ENCODE data around the gene REG1A. TPM values are rescaled to one million over a fixed set of nuclear protein-coding genes. Genes with fewer than 3 reads are reported as not detected.

The REG1A gene
- total and polyA plus RNA-seq, 12 donors, result 1.3 to 2.3 (median 1.7) TPM; not detected in 4

DNA sequence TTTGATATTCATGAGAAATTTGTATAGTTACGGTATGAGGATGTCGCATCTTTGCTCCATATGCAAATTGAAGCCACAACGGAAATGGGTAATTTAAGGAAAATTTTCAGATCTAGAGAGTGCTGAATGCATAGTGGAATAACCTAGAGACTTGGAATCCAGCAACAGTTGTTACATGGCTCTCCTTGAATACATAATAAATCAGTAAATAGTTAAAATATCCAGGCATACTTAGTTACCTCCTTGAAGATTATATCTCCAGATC lies 5.4 kb downstream of the REG1A start:
- H3K9me3 ChIP-seq, result no peaks in the 10 kb centered on the region
- ATAC-seq (no peak), DNase-seq (no peak)
- no peaks in the 10 kb centered on the region for H3K27me3 ChIP-seq
- 91 to 92% methylated on average over 3 of the region's 3 CpGs for WGBS, 2 donors
- no peak overlapping the region for H3K4me3 ChIP-seq
- no peaks in the 10 kb centered on the region for H3K4me1 ChIP-seq
- intact Hi-C loops (cut with DNase I), result no loop called here
- no peaks in the 10 kb centered on the region for H3K36me3 ChIP-seq
- TF ChIP-seq, protein P1, sequence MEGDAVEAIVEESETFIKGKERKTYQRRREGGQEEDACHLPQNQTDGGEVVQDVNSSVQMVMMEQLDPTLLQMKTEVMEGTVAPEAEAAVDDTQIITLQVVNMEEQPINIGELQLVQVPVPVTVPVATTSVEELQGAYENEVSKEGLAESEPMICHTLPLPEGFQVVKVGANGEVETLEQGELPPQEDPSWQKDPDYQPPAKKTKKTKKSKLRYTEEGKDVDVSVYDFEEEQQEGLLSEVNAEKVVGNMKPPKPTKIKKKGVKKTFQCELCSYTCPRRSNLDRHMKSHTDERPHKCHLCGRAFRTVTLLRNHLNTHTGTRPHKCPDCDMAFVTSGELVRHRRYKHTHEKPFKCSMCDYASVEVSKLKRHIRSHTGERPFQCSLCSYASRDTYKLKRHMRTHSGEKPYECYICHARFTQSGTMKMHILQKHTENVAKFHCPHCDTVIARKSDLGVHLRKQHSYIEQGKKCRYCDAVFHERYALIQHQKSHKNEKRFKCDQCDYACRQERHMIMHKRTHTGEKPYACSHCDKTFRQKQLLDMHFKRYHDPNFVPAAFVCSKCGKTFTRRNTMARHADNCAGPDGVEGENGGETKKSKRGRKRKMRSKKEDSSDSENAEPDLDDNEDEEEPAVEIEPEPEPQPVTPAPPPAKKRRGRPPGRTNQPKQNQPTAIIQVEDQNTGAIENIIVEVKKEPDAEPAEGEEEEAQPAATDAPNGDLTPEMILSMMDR (IDR thresholded peaks at IDR 0.05), result no peak
- no peak overlapping the region for H3K27ac ChIP-seq

DNA sequence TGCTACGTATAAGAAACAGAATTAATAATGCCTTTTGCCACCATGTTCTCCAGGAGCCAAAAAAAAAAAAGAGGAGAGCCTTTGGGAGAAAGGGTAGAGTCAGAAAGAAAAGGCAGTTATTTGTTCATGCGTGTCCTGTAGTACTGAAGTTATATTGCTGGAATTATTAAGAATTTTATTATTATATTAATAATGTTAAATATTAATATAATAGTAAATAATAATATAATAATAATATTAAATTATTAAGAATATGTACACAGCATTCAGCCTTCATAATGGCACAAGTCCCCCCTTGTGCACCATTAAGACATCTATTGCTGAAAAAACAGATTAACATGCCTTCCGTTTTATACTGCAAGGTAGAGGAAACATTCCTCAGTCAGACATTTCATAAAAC lies 8.1 kb downstream of the REG1A start:
- Histone ChIP-seq H3K4me1 (no peaks in the 10 kb centered on the region), H3K27ac (no peak overlapping the region), H3K9me3 (no peaks in the 10 kb centered on the region), H3K36me3 (no peaks in the 10 kb centered on the region), H3K4me3 (no peak overlapping the region), H3K27me3 (no peaks in the 10 kb centered on the region)
- DNase-seq (no peak), ATAC-seq (no peak)
- intact Hi-C loops (cut with DNase I), result no loop called here
- 88% methylated on average over 3 of the region's 3 CpGs for WGBS, 2 donors
- TF ChIP-seq, protein P1 (IDR thresholded peaks at IDR 0.05), result no peak

DNA sequence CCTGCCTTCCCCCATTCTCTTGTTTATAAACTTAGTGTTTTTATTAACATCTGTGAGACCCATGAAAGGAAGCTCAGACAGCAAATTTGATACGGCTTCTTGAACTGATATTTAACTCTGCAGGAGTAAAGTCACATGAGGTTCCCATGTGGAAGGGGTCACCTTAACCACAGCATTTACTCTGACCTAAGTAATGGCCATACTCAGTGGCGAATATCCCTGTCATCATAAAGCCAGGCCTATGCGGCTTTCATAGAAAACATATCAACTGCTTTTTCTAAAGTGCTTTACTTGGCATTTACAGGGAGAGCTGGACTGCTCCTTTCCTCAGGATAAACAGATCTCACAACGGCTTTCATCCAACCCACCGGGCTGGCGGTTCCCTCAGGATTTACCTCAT lies 9.0 kb downstream of the REG1A start:
- Histone ChIP-seq H3K27ac (no peak overlapping the region), H3K4me1 (no peaks in the 10 kb centered on the region), H3K36me3 (no peaks in the 10 kb centered on the region), H3K27me3 (no peaks in the 10 kb centered on the region), H3K9me3 (no peaks in the 10 kb centered on the region), H3K4me3 (no peak overlapping the region)
- DNase-seq (no peak), ATAC-seq (no peak)
- TF ChIP-seq, protein P1 (IDR thresholded peaks at IDR 0.05), result no peak
- 74 to 82% methylated on average over 6 of the region's 6 CpGs for WGBS, 2 donors
- intact Hi-C loops (cut with DNase I), result no loop called here

DNA sequence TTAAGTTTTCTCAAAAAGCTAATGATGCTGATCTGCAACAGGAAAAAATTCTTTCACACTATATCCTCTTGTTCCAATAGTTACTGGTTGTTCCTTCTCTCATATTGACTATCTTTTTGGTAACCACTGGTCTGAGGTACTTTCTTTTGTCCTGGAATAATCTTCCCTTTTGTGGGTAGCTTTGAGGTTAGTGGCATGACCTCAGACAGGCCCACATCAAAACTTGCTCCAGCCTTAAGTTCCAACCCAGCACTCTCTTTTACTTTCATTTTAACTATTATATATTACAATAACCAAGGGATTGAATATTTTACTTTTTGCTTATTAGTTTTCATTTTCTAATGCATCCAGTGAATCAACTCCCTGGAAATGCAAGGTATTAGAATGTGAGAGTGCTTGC lies 9.5 kb downstream of the REG1A start:
- H3K9me3 ChIP-seq, result peaks cover 0 to under 1% (median 0%) of the 10 kb centered on the region in 11 donors
- ATAC-seq, result no peak
- no peaks in the 10 kb centered on the region for H3K4me1 ChIP-seq
- TF ChIP-seq, protein P1 (IDR thresholded peaks at IDR 0.05), result no peak
- intact Hi-C loops (cut with DNase I), result no loop called here
- DNase-seq, result no peak
- H3K36me3 ChIP-seq, result no peaks in the 10 kb centered on the region
- no peak overlapping the region for H3K27ac ChIP-seq
- H3K4me3 ChIP-seq, result no peak overlapping the region
- H3K27me3 ChIP-seq, result no peaks in the 10 kb centered on the region

DNA sequence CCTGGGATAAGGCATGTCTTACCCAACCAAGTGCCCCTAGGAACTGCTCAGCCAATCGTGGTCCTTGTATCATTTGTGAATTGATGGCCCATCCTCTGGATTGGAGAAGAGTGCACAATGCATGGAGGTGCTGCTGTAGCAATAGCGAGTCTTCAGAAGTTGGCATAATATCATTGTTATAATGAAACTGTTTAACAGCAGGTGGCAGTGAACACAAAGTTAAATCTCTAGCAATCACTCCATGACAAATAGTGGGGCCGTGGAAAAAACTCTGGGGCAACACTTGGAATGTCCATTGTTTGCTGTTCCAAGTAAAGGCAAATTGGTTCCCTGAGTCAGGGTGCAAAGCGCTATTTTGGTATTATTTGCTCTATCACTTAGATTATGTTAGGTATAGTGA lies 11.4 kb downstream of the REG1A start:
- H3K27ac ChIP-seq, result no peak overlapping the region
- TF ChIP-seq, protein P1 (IDR thresholded peaks at IDR 0.05), result no peak
- no peaks in the 10 kb centered on the region for H3K27me3 ChIP-seq
- DNase-seq (no peak), ATAC-seq (no peak)
- no peaks in the 10 kb centered on the region for H3K36me3 ChIP-seq
- no peak overlapping the region for H3K4me3 ChIP-seq
- peaks cover 0 to 3% (median 0%) of the 10 kb centered on the region in 11 donors for H3K9me3 ChIP-seq
- no peaks in the 10 kb centered on the region for H3K4me1 ChIP-seq
- intact Hi-C loops (cut with DNase I), result no loop called here
- 80 to 86% methylated on average over 4 of the region's 4 CpGs for WGBS, 2 donors

Data from heart right ventricle (tissue), 16 donors.